Common myeloid progenitor, CD34-positive (primary cell): ENCODE data around the gene ALG12.

Experiments used
- CTCF ChIA-PET: fragments of 350-600 bp; sonication (Branson Sonifier 250); formaldehyde crosslinking; loops from one replicate; lab custom pipeline; 2021; ENCODE audit warnings: antibody characterized with exemption; lab: Charles Lee
- POLR2A ChIA-PET: fragments of 350-600 bp; sonication (Branson Sonifier 250); formaldehyde crosslinking; loops from one replicate; lab custom pipeline; 2021; ENCODE audit warnings: antibody characterized with exemption; lab: Charles Lee
- DNase-seq, 3 donors: peaks; one replicate each; pipeline versions ENCODE4 v3.0.0 to v3.0.0-alpha.2; 2013
- H3K27ac ChIP-seq, 2 experiments: 1 replicate in 1 of 2; 2 replicates in 1 of 2; pipeline ENCODE4 v1.7.0; 2013; ENCODE audit warnings: inconsistent platforms in 2 of 2, low read length in 2 of 2, mild to moderate bottlenecking in 2 of 2, low read depth in 1 of 2, moderate library complexity in 1 of 2; ENCODE audit not compliant: severe bottlenecking in 2 of 2, insufficient read depth in 1 of 2, poor library complexity in 1 of 2
- H3K27me3 ChIP-seq, 5 experiments: replicated peaks in 2 of 5; 1 replicate in 3 of 5; 2 replicates in 2 of 5; pipeline versions ENCODE4 v1.6.1 to v1.7.0; 2013; ENCODE audit warnings: low read length in 4 of 5, mild to moderate bottlenecking in 2 of 5, moderate library complexity in 2 of 5, inconsistent platforms in 1 of 5; ENCODE audit not compliant: insufficient read depth in 5 of 5, control insufficient read depth in 4 of 5
- H3K36me3 ChIP-seq, 4 experiments: 1 replicate in 2 of 4; 2 replicates in 2 of 4; pipeline versions ENCODE4 v1.6.1 to v1.7.0; 2013; ENCODE audit warnings: low read length in 3 of 4, control low read depth in 1 of 4, mild to moderate bottlenecking in 1 of 4; ENCODE audit not compliant: control insufficient read depth in 4 of 4, insufficient read depth in 4 of 4
- H3K4me1 ChIP-seq, 4 experiments: 1 replicate in 3 of 4; 2 replicates in 1 of 4; pipeline versions ENCODE4 v1.6.1 to v1.7.1; 2013; ENCODE audit warnings: low read length in 3 of 4, mild to moderate bottlenecking in 3 of 4, control low read depth in 1 of 4, inconsistent platforms in 1 of 4, moderate library complexity in 1 of 4; ENCODE audit not compliant: control insufficient read depth in 4 of 4, insufficient read depth in 4 of 4; ENCODE audit errors: control extremely low read depth in 1 of 4
- H3K4me3 ChIP-seq, 7 experiments: 1 replicate in 4 of 7; 2 replicates in 3 of 7; pipeline versions ENCODE4 v1.5.1 to v1.7.0; 2013; ENCODE audit warnings: mild to moderate bottlenecking in 7 of 7, low read length in 6 of 7, moderate library complexity in 6 of 7, inconsistent platforms in 2 of 7, low read depth in 2 of 7, control low read depth in 1 of 7; ENCODE audit not compliant: insufficient read depth in 4 of 7, control insufficient read depth in 1 of 7; ENCODE audit errors: extremely low read depth in 1 of 7
- H3K9me3 ChIP-seq, 5 experiments: 1 replicate in 4 of 5; 2 replicates in 1 of 5; pipeline versions ENCODE4 v1.6.1 to v1.7.1; 2013; ENCODE audit warnings: low read length in 4 of 5, mild to moderate bottlenecking in 2 of 5, inconsistent platforms in 1 of 5, low read depth in 1 of 5, moderate library complexity in 1 of 5; ENCODE audit not compliant: control insufficient read depth in 4 of 5, insufficient read depth in 2 of 5; ENCODE audit errors: control extremely low read depth in 1 of 5
- WGBS: methylation state at CpG from one replicate; pipeline ENCODE4 v1.1.5; 2013; ENCODE audit not compliant: insufficient coverage; 5-methylcytosine and 5-hydroxymethylcytosine counted together

Gene ALG12

GRCh38 chr22:49964136-49965090 is 46.2 kb upstream of the ALG12 start:
- Histone ChIP-seq H3K9me3 (no peaks in the 10 kb centered on the region), H3K27ac (peak overlapping the region in 1 of 2 experiments; percentile 49), H3K27me3 (no peaks in the 10 kb centered on the region), H3K4me1 (peaks cover 0 to 67% (median 58%) of the 10 kb centered on the region in 4 experiments), H3K36me3 (peaks cover 0 to 35% (median 27%) of the 10 kb centered on the region in 4 experiments), H3K4me3 (peak overlapping the region in 1 of 7 experiments; percentile 72)
- no peak for DNase-seq
- ChIA-PET CTCF (interaction anchor here (1.2 to 3.0 kb wide), 2 partner anchors 19 to 33 kb away, joined by 3 to 16 read pairs; no protein-coding TSS in a partner anchor), POLR2A (interaction anchor here (5.7 kb wide), 1 partner anchor 34 kb away, joined by 54 read pairs; no protein-coding TSS in a partner anchor)
- 90% methylated on average over 16 of the region's 19 CpGs for WGBS

GRCh38 chr22:49963647-49964026 is 45.4 kb upstream of the ALG12 start:
- ChIA-PET CTCF (interaction anchor here (1.2 to 3.0 kb wide), 3 partner anchors 20 to 67 kb away, joined by 3 to 16 read pairs (median 4); no protein-coding TSS in a partner anchor), POLR2A (interaction anchor here (5.0 to 5.7 kb wide), 2 partner anchors 27 to 33 kb away, joined by 51 to 54 read pairs; no protein-coding TSS in a partner anchor)
- Histone ChIP-seq H3K4me3 (peak overlapping the region in 2 of 7 experiments; percentile 72 to 85), H3K4me1 (peaks cover 0 to 70% (median 61%) of the 10 kb centered on the region in 4 experiments), H3K27ac (peak overlapping the region in 1 of 2 experiments; percentile 49), H3K9me3 (no peaks in the 10 kb centered on the region), H3K36me3 (peaks cover 0 to 35% (median 27%) of the 10 kb centered on the region in 4 experiments), H3K27me3 (no peaks in the 10 kb centered on the region)
- DNase-seq = no peak
- WGBS = 89% methylated on average over 3 of the region's 6 CpGs

- Histone ChIP-seq H3K36me3 (peaks cover 0 to 35% (median 27%) of the 10 kb centered on the region in 4 experiments), H3K4me1 (peaks cover 0 to 69% (median 60%) of the 10 kb centered on the region in 4 experiments), H3K9me3 (no peaks in the 10 kb centered on the region), H3K27me3 (no peaks in the 10 kb centered on the region), H3K4me3 (peak overlapping the region; percentile 25 to 95 (median 72)), H3K27ac (peak overlapping the region; percentile 64 to 81)
- 74% methylated on average over 46 of the region's 63 CpGs for WGBS
- DNase-seq = no peak
- POLR2A ChIA-PET = interaction anchor here (0.6 to 5.7 kb wide), 7 partner anchors 8 to 87 kb away, joined by 3 to 54 read pairs (median 13); no protein-coding TSS in a partner anchor
- CTCF ChIA-PET = interaction anchor here (1.2 to 3.0 kb wide), 4 partner anchors 21 to 67 kb away, joined by 3 to 16 read pairs (median 4); no protein-coding TSS in a partner anchor
Observed at GRCh38 chr22:49962751-49963646, 44.8 kb upstream of the ALG12 start.

- CTCF ChIA-PET = interaction anchor here (1.1 to 3.0 kb wide), 4 partner anchors 29 to 68 kb away, joined by 3 to 16 read pairs (median 4); no protein-coding TSS in a partner anchor
- Histone ChIP-seq H3K4me3 (peak overlapping the region; percentile 77 to 95 (median 89)), H3K9me3 (no peaks in the 10 kb centered on the region), H3K36me3 (peaks cover 0 to 35% (median 27%) of the 10 kb centered on the region in 4 experiments), H3K27ac (peak overlapping the region; percentile 64 to 81), H3K4me1 (peaks cover 0 to 60% (median 52%) of the 10 kb centered on the region in 4 experiments), H3K27me3 (no peaks in the 10 kb centered on the region)
- DNase-seq = peak; percentile 77 to 95 (median 94)
- POLR2A ChIA-PET = interaction anchor here (0.6 to 5.7 kb wide), 7 partner anchors 9 to 86 kb away, joined by 3 to 54 read pairs (median 13); no protein-coding TSS in a partner anchor
- 3% methylated on average over 45 of the region's 70 CpGs for WGBS
Observed at GRCh38 chr22:49962012-49962750, 43.9 kb upstream of the ALG12 start.

GRCh38 chr22:49961601-49962011 is 43.4 kb upstream of the ALG12 start:
- Histone ChIP-seq H3K36me3 (peaks cover 0 to 35% (median 27%) of the 10 kb centered on the region in 4 experiments), H3K4me3 (peak overlapping the region; percentile 77 to 95 (median 89)), H3K9me3 (no peaks in the 10 kb centered on the region), H3K27ac (peak overlapping the region; percentile 54 to 78), H3K27me3 (no peaks in the 10 kb centered on the region), H3K4me1 (peaks cover 0 to 55% (median 47%) of the 10 kb centered on the region in 4 experiments)
- CTCF ChIA-PET = interaction anchor here (1.1 to 3.0 kb wide), 4 partner anchors 25 to 66 kb away, joined by 3 to 16 read pairs (median 4); no protein-coding TSS in a partner anchor
- DNase-seq = no peak
- WGBS = under 1% methylated on average over 46 of the region's 49 CpGs
- POLR2A ChIA-PET = interaction anchor here (1.1 to 5.7 kb wide), 6 partner anchors 10 to 70 kb away, joined by 3 to 54 read pairs (median 19); no protein-coding TSS in a partner anchor
